Measurements from ENCODE around the gene ZMYM2.

DNA sequence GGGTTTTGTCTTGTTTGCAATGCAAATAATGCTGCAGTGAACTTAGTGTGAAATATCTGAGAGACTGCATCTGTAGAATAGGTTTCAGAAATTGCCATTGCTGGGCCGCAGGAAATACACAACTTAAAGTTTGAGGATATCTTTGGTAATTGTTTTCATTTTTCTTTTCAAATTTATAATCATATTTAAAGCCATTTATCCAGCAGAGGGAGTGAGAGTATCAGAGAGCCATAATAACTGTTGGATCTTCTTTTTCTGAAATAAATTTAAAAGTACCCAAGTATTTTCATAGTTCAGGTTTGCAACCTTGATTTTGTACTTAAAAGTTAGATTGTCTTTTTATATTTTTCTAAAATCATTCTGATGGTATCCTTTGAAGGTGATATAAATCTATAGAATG lies 99.4 kb downstream of the ZMYM2 start:
- TF ChIP-seq POLR2AphosphoS5 (IDR thresholded peaks at IDR 0.05; ENCODE audit: low read depth, low read length): no peak
- no peak for TF ChIP-seq POLR2A (IDR thresholded peaks at IDR 0.05; ENCODE audit: low read depth, low read length)
- no peak for TF ChIP-seq TAF1 (IDR thresholded peaks at IDR 0.05; ENCODE audit: low read depth, low read length)
- no peak for TF ChIP-seq PAX5 (IDR thresholded peaks at IDR 0.05; ENCODE audit: insufficient read depth, low read length, severe bottlenecking)
- TF ChIP-seq SPI1 (IDR thresholded peaks at IDR 0.05; ENCODE audit: low read depth, low read length): no peak

Measured in GM12891 (cell line).